HCT116 (cell line): ENCODE results near the gene TIMM17B. TPM values are rescaled to one million over a fixed set of nuclear protein-coding genes. Genes with fewer than 3 reads are reported as not detected.

Experiments
- ATAC-seq: fragments of 200-7000 bp; cut with Tn5 transposase; 2 replicates; pipeline ENCODE4 v1.9.1; 2020; ENCODE audit warnings: mild to moderate bottlenecking, moderate library complexity
- BruUV-seq: library from RNA; stranded (reverse); fragments of 400-500 nt; replicated peaks from 2 replicates; lab custom pipeline; 2021; lab: Mats Ljungman, UMichigan
- CTCF ChIA-PET: fragments of 300-600 bp; sonication (Branson Sonifier 250); formaldehyde crosslinking; loops from one replicate; lab custom pipeline; 2021; ENCODE audit warnings: antibody characterized with exemption; lab: Charles Lee
- POLR2A ChIA-PET: fragments of 300-600, 350-600 bp; sonication (Branson Sonifier 250); formaldehyde crosslinking; loops from one replicate; lab custom pipeline; 2021; ENCODE audit warnings: antibody characterized with exemption; lab: Charles Lee
- RAD21 ChIA-PET, 2 experiments: fragments of 300-600 bp; sonication (Branson Sonifier 250); formaldehyde crosslinking; loops; one replicate each; lab custom pipeline; 2023; ENCODE audit warnings: low total read pairs in 2 of 2; ENCODE audit not compliant: uncharacterized antibody in 2 of 2, unreplicated experiment in 2 of 2, low non-redundant PET in 1 of 2; lab: Charles Lee
- DNase-seq: peaks from one replicate; pipeline ENCODE4 v3.0.0-alpha.2; 2010; ENCODE audit warnings: low read depth, low spot score
- H2AFZ ChIP-seq: fragments of 200-600 bp; shearing (Covaris generic), sonication (generic); 2 replicates; pipeline ENCODE4 v1.6.1; 2017; ENCODE audit warnings: low read depth, mixed run types, mixed read lengths, antibody characterized with exemption, low read length; ENCODE audit not compliant: poor library complexity, severe bottlenecking
- H3K27ac ChIP-seq: 2 replicates; pipeline ENCODE4 v1.5.1; 2012; ENCODE audit warnings: low read depth, low read length
- H3K27me3 ChIP-seq: fragments of 200-600 bp; sonication (generic); 2 replicates; pipeline ENCODE4 v1.6.1; 2016; ENCODE audit warnings: mixed run types, low read length, mixed read lengths; ENCODE audit not compliant: insufficient read depth
- H3K36me3 ChIP-seq, 2 experiments: fragments of 200-500 bp in 1 of 2; fragments of 200-600 bp in 1 of 2; sonication (Bioruptor generic) in 1 of 2; sonication (generic) in 1 of 2; 2 replicates each; pipeline versions ENCODE4 v1.5.1 to v1.6.1; 2014 to 2016; ENCODE audit warnings: low read length in 2 of 2, inconsistent platforms in 1 of 2, mixed read lengths in 1 of 2, mixed run types in 1 of 2; ENCODE audit not compliant: insufficient read depth in 2 of 2, control insufficient read depth in 1 of 2
- H3K4me1 ChIP-seq, 2 experiments: fragments of 200-600 bp in 1 of 2; sonication (generic) in 1 of 2; 2 replicates each; pipeline versions ENCODE4 v1.5.1 to v1.6.1; 2012 to 2017; ENCODE audit warnings: low read length in 2 of 2, inconsistent platforms in 1 of 2, mild to moderate bottlenecking in 1 of 2, mixed read lengths in 1 of 2, mixed run types in 1 of 2, moderate library complexity in 1 of 2; ENCODE audit not compliant: insufficient read depth in 2 of 2, control insufficient read depth in 1 of 2
- H3K4me2 ChIP-seq: fragments of 200-600 bp; sonication (generic); 2 replicates; pipeline ENCODE4 v1.6.1; 2017; ENCODE audit warnings: mixed run types, low read length, mixed read lengths
- H3K4me3 ChIP-seq, 2 experiments: fragments of 200-600 bp in 1 of 2; sonication (generic) in 1 of 2; replicated peaks in 1 of 2; 2 replicates each; pipeline ENCODE4 v1.5.1; 2011 to 2016; ENCODE audit warnings: low read length in 2 of 2, control low read depth in 1 of 2, low read depth in 1 of 2, mild to moderate bottlenecking in 1 of 2, mixed read lengths in 1 of 2, mixed run types in 1 of 2
- H3K79me2 ChIP-seq: fragments of 200-600 bp; sonication (generic); 2 replicates; pipeline ENCODE4 v1.6.1; 2017; ENCODE audit warnings: mild to moderate bottlenecking, mixed run types, low read length, moderate library complexity, mixed read lengths; ENCODE audit not compliant: insufficient read depth
- H3K9ac ChIP-seq: fragments of 200-600 bp; sonication (generic); 2 replicates; pipeline ENCODE4 v1.6.1; 2016; ENCODE audit warnings: low read length, mixed read lengths
- H3K9me2 ChIP-seq: fragments of 200-600 bp; sonication (generic), shearing (Covaris generic); 2 replicates; pipeline ENCODE4 v1.6.1; 2017; ENCODE audit warnings: mixed run types, mild to moderate bottlenecking, moderate library complexity; ENCODE audit not compliant: insufficient read depth
- H3K9me3 ChIP-seq, 2 experiments: fragments of 200-500 bp in 1 of 2; fragments of 200-600 bp in 1 of 2; sonication (Bioruptor generic) in 1 of 2; sonication (generic) in 1 of 2; 2 replicates each; pipeline ENCODE4 v1.6.1; 2014 to 2017; ENCODE audit warnings: low read length in 2 of 2, mixed read lengths in 2 of 2, inconsistent platforms in 1 of 2, low read depth in 1 of 2, mild to moderate bottlenecking in 1 of 2, mixed run types in 1 of 2, moderate library complexity in 1 of 2; ENCODE audit not compliant: control insufficient read depth in 1 of 2, insufficient read depth in 1 of 2
- H4K20me1 ChIP-seq: fragments of 200-600 bp; sonication (generic), shearing (Covaris generic); 2 replicates; pipeline ENCODE4 v1.6.1; 2017; ENCODE audit warnings: mixed run types, mild to moderate bottlenecking, moderate library complexity; ENCODE audit not compliant: insufficient read depth
- ATF3 ChIP-seq: IDR thresholded peaks from 2 replicates; pipeline ENCODE4 v1.6.1; 2012
- CBX3 ChIP-seq: IDR thresholded peaks from 2 replicates; pipeline ENCODE4 v1.6.1; 2012; ENCODE audit warnings: low read depth
- CTCF ChIP-seq, 3 experiments: fragments of 200-600 bp in 1 of 3; sonication (generic) in 1 of 3; IDR thresholded peaks in 2 of 3; conservative IDR thresholded peaks in 1 of 3; 2 replicates each; pipeline ENCODE4 v1.5.1; 2012 to 2017; ENCODE audit warnings: low read depth in 2 of 3, low read length in 2 of 3, antibody characterized with exemption in 1 of 3, borderline replicate concordance in 1 of 3, control low read depth in 1 of 3, mild to moderate bottlenecking in 1 of 3, mixed read lengths in 1 of 3, mixed run types in 1 of 3, moderate library complexity in 1 of 3; ENCODE audit not compliant: insufficient read depth in 1 of 3
- EGR1 ChIP-seq: IDR thresholded peaks from 2 replicates; pipeline ENCODE4 v1.6.1; 2012; ENCODE audit warnings: low read depth
- ELF1 ChIP-seq: IDR thresholded peaks from 2 replicates; pipeline ENCODE4 v1.6.1; 2012; ENCODE audit warnings: low read depth, borderline replicate concordance
- EZH2 ChIP-seq: fragments of 200-600 bp; sonication (generic); IDR thresholded peaks from 2 replicates; pipeline ENCODE4 v1.6.1; 2017; ENCODE audit warnings: antibody characterized with exemption, mixed run types
- EZH2phosphoT487 ChIP-seq: fragments of 200-600 bp; IDR thresholded peaks from 2 replicates; pipeline ENCODE4 v1.6.1; 2018; ENCODE audit warnings: antibody characterized with exemption, borderline replicate concordance
- FOSL1 ChIP-seq: IDR thresholded peaks from 2 replicates; pipeline ENCODE4 v1.6.1; 2012; ENCODE audit warnings: low read depth
- MAX ChIP-seq: IDR thresholded peaks from 2 replicates; pipeline ENCODE4 v1.6.1; 2012
- POLR2A ChIP-seq: IDR thresholded peaks from 2 replicates; pipeline ENCODE4 v1.7.0; 2011; ENCODE audit warnings: borderline replicate concordance; ENCODE audit not compliant: insufficient read depth, insufficient read length; ENCODE audit errors: extremely low read depth
- POLR2AphosphoS5 ChIP-seq: IDR thresholded peaks from 2 replicates; pipeline ENCODE4 v1.6.1; 2011; ENCODE audit warnings: mild to moderate bottlenecking, low read depth, low read length, moderate library complexity
- SIN3A ChIP-seq: IDR thresholded peaks from 2 replicates; pipeline ENCODE4 v1.6.1; 2012; ENCODE audit warnings: low read depth
- TCF7L2 ChIP-seq: IDR thresholded peaks from 2 replicates; pipeline ENCODE4 v1.7.0; 2011; ENCODE audit warnings: borderline replicate concordance, inconsistent platforms; ENCODE audit not compliant: insufficient read depth, insufficient read length; ENCODE audit errors: extremely low read depth
- YY1 ChIP-seq: IDR thresholded peaks from 2 replicates; pipeline ENCODE4 v1.6.1; 2011; ENCODE audit warnings: low read length, low read depth, moderate library complexity, mild to moderate bottlenecking; ENCODE audit not compliant: insufficient replicate concordance; ENCODE audit errors: extremely low read depth
- ZBTB33 ChIP-seq: IDR thresholded peaks from 2 replicates; pipeline ENCODE4 v1.6.1; 2011; ENCODE audit warnings: mild to moderate bottlenecking, low read length, moderate library complexity; ENCODE audit not compliant: insufficient replicate concordance; ENCODE audit errors: extremely low read depth
- intact Hi-C: fragments of 100-400 bp; cut with micrococcal nuclease; formaldehyde crosslinking; loops from 2 replicates; pipeline ENCODE4 v1.10.0; 2022
- total RNA-seq: library from RNA; stranded (reverse); gene quantifications from one replicate; pipeline ENCODE4 v1.2.1, GENCODE V29; 2021; ENCODE audit not compliant: unreplicated experiment

TIMM17B gene
- total RNA-seq, 1 experiment from 2014 or later: 41.7 TPM

- Histone ChIP-seq H3K9me3 (no peaks in the 10 kb centered on the region), H3K4me1 (peaks cover 0 to 18% of the 10 kb centered on the region in 2 experiments), H3K4me3 (peak overlapping the region in 1 of 2 experiments; percentile 87; a peak in 1 of 4 replicates), H3K4me2 (peak overlapping the region; percentile 83), H4K20me1 (no peaks in the 10 kb centered on the region), H3K9me2 (no peaks in the 10 kb centered on the region), H3K27me3 (no peaks in the 10 kb centered on the region), H3K9ac (no peak overlapping the region), H3K27ac (no peak overlapping the region), H3K36me3 (peaks cover 4 to 6% of the 10 kb centered on the region in 2 experiments; a peak in 2 of 4 replicates), H2AFZ (no peak overlapping the region), H3K79me2 (peaks cover 35% of the 10 kb centered on the region)
- intact Hi-C loops: no loop called here
- BruUV-seq: no TSS peak
- TF ChIP-seq ELF1 (no peak), MAX (no peak)
- no peak for ATAC-seq
- CTCF ChIA-PET: no interaction called here
- DNase-seq: no peak
- POLR2A ChIA-PET: no interaction called here
- RAD21 ChIA-PET: no interaction called here
Measured at GRCh38 chrX:48909703-48910294, 12.2 kb upstream of the TIMM17B start.

GRCh38 chrX:48908600-48908999 lies 11.0 kb upstream of the TIMM17B start:
- ChIA-PET CTCF (no interaction called here), POLR2A (no interaction called here), RAD21 (no interaction called here)
- intact Hi-C loops: no loop called here
- TF ChIP-seq ELF1 (no peak), POLR2AphosphoS5 (no peak), CTCF (IDR thresholded peaks at IDR 0.05 in 2 of 3, conservative IDR thresholded peaks at IDR 0.05 in 1 of 3; ENCODE audit: borderline replicate concordance in 1 of 3, insufficient read depth in 1 of 3, low read depth in 2 of 3, low read length in 2 of 3) (no peak), EGR1 (no peak), FOSL1 (no peak), EZH2phosphoT487 (no peak), SIN3A (no peak), POLR2A (no peak), TCF7L2 (no peak), ZBTB33 (no peak), CBX3 (no peak), YY1 (no peak), EZH2 (no peak), ATF3 (no peak)
- ATAC-seq (no peak), DNase-seq (no peak)
- Histone ChIP-seq H3K4me2 (no peak overlapping the region), H3K9ac (no peak overlapping the region), H3K9me3 (no peaks in the 10 kb centered on the region), H3K36me3 (0 out of 4 replicates have a peak, but pooled peaks cover 0 to under 1% of the 10 kb centered on the region in 2 experiments), H3K27ac (no peak overlapping the region), H3K4me3 (no peak overlapping the region), H3K4me1 (peaks cover 0 to 18% of the 10 kb centered on the region in 2 experiments), H2AFZ (no peak overlapping the region), H3K27me3 (no peaks in the 10 kb centered on the region), H3K9me2 (no peaks in the 10 kb centered on the region), H4K20me1 (no peaks in the 10 kb centered on the region), H3K79me2 (peaks cover 30% of the 10 kb centered on the region)
- BruUV-seq: TSS peak; percentile 16
